Activated effector memory CD4-positive, alpha-beta T cell treated with anti-CD3 and anti-CD28 coated beads, Interleukin-2, amount 50 U/mL, for 16 hours (primary cell): ENCODE results near the gene OGFOD3.
"Not testable (repeated sequence)": the region's sequence is repeated elsewhere in the genome, so short reads cannot be mapped to it uniquely, and the experiment has no call there.

Experiments used
- DNase-seq: peaks from one replicate; pipeline ENCODE4 v3.0.0-alpha.2; 2020

Gene OGFOD3, protein sequence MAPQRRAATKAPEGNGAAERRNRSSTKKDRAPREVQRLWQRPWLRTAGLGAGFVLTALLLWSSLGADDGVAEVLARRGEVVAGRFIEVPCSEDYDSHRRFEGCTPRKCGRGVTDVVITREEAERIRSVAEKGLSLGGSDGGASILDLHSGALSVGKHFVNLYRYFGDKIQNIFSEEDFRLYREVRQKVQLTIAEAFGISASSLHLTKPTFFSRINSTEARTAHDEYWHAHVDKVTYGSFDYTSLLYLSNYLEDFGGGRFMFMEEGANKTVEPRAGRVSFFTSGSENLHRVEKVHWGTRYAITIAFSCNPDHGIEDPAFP

DNA sequence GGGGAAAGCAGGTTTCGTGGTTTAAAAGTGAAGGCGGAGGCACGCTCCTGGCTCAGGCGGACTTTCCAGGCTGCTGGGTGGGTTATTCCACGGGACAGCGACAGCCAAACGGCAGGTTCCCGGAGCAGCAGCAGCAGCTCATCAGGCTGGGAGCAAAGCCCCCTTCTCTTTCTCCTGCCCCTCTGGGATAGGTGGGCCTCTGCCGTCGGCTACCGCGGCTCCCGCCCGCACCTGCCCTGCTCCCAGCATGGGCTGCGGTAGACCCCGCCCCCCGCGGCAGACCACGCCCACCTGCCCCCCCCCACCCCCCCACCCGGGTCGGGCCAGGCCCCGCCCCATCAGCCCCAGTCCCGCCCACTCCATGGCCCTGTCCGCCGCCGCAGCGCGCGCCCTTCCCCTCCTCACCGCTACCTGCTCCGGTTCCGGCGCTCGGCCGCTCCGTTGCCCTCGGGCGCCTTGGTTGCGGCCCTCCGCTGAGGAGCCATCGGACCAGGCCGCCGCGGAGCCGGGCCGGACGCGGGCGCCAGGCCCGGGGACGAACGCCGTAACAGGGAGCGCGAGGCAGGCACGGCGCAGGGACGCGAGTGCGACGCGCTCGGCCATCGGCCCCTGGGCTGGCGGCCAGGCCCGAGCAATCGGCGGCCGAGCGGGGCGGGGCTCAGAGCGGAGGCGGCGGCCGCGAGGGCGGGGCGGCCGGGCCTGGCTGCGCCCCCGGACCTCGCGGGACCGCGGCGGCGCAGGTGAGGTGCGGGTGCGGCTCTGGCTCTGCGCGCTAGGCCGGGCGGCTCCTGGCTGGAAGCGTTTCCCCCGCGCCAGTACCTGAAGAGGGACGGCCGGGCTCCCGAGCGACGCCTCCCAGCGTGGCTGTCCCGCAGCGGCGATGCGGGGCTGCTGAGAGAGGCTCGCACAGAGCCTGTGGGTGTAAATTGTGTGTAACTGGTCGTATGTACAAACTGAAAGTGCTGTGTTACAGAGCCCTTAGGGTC lies at the start of gene OGFOD3, which contains the start of gene HEXD:
Gene OGFOD3, minus strand, starts transcription at position 586 of the 986 bp plus-strand sequence. Its CDS starts 101 bp downstream, at position 485.
Gene HEXD, plus strand, starts transcription at position 347 of the 986 bp plus-strand sequence. CDS start 1,453 bp downstream, outside the sequence.
- peak; percentile 95 for DNase-seq

DNA sequence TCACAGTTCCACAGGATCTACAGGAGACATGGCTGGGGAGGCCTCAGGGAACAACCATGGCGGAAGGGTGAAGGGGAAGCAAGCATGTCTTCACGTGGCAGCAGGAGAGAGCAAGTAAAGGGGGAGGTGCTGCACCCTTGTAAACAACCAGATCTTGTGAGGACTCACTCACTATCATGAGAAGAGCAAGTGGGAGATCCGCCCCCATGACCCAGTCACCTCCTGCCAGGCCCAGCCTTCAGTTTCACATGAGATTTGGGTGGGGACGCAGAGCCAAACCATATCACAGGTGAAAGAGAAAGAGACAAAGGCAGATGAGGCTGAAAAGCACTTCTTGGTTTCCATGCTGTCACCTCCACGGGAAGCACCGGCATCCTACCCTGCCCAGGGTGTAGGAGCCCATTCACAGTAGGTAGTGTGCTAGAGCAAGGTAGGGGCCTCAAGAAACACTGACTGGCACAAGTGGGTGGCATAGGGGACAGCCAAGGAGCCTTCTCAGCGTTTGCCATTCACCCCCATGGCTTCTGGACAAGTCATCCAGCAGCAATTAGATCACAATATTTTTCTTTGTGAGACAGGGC lies 46.7 kb upstream of the OGFOD3 start:
- DNase-seq, result no peak

DNA sequence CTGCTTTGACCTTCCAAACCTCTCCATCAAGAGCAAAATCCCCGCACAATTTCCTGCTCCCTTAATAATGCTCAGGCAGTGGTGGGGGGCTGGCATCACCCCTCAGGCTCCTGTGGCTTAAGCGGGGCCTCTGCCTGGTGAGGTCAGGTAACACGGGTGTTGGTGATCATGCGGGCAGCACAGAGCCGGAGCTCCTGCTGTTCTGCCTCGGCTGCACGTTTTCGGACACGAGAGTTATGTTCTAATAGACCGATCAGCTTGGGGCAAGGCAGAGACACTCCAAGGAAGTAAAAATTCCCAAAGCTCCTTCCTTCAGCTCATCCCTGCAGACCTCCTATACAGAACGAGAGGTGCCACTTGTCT lies 46.2 kb upstream of the OGFOD3 start:
- no peak for DNase-seq

DNA sequence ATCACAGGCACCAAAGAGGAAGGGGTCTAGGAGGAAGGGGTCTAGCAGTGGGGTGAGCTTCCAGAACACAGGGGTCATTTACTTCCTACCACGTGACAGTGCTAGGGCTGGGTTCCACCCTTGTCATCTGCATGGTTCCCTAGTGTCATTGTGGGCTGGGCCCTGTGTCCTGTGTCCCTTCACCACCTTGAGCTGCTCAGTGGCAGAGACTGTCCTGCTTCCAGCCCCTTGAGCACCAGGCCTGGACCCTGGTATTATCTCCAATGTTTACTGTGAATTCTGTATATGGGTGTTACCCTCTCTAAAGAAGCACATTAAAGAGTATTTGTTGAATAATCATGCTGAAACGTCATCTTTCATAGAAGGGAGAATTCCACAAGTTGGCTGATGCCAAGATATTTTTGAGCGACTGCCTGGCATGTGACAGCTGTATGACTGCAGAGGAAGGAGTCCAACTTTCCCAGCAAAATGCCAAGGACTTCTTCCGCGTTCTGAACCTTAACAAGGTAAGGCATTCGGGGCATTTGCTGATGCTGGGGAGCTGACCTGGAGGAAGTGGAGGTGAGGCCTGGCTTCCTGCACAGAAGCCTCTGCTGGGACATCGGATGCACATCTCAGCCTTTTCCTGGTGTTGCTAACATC lies 45.7 kb upstream of the OGFOD3 start:
- no peak for DNase-seq

DNA sequence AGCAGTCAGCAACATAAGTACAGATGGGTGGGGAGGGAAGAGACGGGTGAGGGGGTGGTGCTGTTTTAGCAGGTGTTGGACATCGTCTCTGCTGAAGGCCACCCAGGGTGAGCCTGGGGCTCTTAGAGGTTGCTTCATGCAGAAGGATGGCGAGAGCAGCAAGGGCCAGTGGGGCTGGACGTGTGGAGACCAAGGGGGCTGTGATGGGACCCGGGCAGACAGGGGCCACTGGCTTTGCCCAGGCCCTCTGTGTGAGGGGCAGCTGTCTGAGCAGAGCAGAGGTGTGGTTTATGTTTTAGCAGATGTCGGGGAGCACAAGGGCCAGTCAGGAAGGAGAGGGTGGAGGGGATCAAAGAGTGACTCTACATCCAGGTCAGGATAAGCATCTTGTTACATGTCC lies 45.0 kb upstream of the OGFOD3 start:
- DNase-seq, result no peak

DNA sequence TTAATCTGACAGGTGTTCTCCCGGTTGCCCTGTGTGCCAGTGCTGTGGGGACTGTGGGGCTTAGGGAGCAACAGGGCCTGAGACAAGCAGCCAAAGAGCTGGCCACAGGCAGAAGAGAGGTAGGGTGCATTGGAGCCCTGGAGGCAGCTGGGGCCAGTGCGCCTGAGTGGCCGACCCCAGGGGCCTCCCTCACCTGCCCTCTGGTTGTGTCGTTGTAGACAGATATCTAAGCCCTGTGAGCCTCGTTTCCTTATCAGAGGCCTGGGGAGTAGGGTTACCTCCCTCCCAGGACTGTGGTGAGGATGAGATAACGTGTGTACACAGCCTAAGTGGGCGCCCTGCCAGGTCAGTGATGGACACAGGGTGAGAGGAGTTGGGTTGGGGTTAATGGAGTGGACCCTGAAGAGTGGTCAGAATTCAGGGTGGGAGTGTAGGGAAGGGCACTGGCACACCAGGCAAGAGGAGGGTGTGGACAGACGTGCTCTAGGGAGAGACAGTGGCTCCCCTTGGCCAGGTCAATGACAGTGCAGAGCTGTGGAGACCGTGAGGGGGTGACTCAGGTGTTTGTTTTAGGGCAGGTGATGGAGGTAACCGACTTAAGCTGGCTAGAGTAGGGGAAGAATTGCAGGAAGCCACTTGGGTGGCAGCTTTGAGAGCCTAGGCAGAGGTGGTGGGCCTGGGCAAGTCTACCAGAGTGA lies 43.6 kb upstream of the OGFOD3 start:
- DNase-seq, result no peak

DNA sequence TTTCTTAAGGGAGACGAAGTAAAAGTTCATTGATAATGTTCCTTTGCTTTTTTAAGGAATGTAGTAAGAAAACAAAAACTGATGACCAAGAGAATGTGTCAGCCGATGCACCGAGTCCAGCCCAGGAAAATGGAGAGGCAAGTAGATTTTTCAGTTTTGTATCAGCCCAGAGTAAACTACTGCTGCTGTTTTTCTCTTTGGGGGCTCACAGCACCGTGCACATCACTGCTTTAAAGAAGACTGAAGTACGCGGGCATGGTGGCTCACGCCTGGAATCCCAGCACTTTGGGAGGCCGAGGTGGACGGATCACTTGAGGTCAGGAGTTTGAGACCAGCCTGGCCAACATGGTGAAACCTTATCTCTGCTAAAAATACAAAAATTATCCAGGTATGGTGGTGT lies 41.5 kb upstream of the OGFOD3 start:
- DNase-seq, result not testable (repeated sequence)

DNA sequence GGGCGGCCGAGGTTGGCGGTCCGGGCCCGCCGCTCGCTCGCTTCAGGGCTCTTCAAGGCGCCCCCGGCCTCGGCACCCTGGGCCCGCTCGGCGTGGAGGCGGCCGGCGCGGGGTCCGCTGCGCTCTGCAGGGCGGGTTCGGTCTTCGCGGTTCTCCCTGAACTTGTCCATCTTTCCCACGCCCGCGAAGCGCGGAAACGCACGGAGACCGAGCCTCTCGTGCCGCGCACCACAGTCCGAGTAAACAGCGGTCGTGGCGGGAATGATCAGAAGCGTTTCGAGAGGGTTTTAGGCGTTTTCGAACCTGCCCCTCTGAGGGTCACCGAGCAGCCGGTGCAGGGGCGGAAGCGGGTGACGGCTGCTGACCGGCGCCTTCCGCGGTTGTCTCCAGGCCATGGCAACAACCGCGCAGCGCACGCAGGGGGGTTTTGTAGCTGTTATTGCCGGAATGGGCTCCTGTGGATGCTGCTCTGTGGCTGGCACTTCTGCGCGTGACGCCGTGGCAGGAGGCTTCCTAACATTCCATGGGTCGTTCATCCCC lies 40.6 kb upstream of the OGFOD3 start:
- peak; percentile 73 for DNase-seq

DNA sequence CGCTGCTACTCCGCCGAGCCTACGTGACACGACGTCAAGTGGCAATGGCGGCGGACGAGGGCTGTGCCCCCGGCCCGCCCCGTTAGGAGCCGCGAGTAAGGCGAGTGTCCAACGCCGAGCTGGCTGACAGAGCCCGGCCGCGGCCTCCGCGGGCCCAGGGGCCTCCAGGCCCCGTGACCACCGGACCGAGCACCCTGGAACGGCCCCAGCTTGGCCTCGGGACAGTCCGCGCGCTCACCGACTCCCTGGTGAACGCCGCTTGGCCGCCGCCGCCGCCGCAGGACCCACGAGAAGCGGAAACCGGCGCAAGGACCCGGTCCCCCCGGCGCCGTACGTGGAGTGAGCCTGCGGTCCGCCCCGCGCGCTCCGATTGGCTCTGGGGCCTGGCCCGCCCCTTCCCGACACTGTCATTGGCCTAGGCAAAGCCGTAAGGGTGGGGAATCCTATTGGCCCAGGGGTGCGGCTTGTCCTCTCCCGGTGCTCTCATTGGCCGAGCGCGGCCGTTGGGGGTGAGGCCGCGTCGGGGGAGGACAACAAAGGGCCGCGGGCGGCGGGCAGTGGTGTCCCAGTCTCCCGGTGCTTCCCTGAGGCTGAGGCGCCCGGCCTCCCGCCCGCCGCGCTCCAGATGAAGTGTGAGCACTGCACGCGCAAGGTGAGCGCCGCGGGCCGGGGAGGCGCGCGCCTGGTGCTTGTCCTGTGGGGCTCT lies 39.9 kb upstream of the OGFOD3 start, which contains the start of gene NARF:
Gene NARF, plus strand, starts transcription at position 563 of the 706 bp plus-strand sequence. Its CDS starts 63 bp downstream, at position 626.
- DNase-seq, result peak; percentile 99

DNA sequence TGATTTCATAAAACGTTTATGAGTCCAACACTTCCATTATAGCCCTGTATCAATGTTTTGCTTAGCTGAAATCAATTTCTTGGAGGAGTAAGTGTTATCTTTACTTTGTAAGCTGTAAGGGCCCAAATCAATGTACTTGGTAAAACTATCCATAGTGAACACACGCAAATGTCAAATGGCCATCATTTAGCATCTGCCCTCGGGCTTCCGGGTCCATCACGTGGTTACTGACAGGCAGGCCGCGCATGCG lies 39.5 kb upstream of the OGFOD3 start:
- no peak for DNase-seq

DNA sequence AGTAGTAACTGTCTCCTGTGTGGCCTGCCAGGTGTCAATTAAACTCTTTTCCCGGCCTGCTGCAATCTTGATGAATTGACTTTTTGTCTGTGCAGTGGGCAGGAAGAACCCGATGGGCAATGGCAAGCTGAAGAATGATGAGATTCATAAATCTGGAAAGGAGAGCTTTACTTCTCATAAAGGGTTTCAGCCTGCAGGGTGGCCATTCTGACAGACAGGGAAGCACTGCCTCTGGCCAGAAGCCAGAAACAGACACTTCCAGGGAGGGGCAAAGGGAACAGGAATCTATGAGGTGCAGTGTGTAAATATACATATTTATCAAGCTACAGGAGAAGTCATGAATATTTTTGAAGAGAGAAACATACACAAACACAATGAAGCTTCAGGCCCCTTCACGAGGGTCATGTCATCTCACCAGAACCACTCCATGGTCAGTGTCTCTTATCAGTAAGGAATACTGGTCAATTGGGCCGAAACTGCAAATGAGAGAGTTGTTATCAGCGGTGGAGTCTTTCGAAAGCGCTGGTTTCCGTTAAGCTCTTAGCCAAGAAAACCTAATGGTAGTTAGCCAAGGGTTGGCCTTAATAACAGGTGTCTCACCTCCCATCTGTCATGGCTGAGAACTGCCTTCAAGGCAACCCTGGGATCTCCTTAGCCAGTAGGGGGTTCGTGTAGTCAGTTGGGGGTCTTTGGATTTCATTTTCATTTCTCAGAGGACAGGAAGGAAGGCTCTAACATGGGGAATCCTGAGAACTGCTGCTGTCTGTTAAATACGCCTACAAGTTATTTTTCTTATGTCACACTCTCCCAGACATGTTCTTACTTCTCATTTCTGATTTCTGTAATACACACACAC lies 38.9 kb upstream of the OGFOD3 start:
- no peak for DNase-seq

DNA sequence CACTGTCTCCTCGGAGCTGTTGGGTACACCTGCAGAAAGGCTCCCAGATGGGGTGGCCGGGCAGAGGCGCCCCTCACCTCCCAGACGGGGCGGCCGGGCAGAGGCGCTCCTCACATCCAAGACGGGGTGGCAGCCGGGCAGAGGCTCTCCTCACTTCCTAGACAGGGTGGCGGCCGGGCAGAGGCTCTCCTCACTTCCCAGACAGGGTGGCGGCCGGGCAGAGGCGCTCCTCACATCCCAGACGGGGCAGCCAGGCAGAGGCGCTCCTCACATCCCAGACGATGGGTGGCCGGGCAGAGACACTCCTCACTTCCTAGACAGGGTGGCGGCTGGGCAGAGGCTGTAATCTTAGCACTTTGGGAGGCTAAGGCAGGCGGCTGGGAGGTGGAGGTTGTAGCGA lies 35.3 kb upstream of the OGFOD3 start:
- DNase-seq, result not testable (repeated sequence)

DNA sequence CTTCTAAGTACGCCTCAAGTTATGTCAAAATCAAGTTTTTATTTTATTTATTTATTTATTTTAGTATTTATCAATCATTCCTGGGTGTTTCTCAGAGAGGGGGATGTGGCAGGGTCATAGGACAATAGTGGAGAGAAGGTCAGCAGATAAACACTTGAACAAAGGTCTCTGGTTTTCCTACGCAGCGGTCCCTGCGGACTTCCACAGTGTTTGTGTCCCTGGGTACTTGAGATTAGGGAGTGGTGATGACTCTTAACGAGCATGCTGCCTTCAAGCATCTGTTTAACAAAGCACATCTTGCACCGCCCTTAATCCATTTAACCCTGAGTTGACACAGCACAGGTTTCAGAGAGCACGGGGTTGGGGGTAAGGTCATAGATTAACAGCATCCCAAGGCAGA lies 34.8 kb upstream of the OGFOD3 start:
- not testable (repeated sequence) for DNase-seq

DNA sequence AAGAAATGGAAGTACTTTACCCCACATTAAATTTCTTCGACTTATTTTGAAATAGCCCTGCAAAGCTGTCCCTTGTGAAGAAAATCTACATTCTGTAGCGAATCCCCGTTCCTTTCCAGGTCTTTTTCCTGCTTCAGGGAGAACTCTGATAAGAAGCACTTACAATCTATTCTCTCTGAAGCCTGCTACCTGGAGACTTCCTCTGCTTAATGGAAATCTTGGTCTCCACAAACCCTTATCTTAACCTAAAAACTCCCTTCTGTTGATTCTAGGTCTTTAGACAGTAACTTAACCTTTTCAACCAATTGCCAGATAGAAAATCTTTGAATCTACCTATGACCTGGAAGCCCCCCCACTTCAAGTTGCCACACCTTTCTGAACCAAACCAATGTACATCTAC lies 33.8 kb upstream of the OGFOD3 start:
- no peak for DNase-seq

DNA sequence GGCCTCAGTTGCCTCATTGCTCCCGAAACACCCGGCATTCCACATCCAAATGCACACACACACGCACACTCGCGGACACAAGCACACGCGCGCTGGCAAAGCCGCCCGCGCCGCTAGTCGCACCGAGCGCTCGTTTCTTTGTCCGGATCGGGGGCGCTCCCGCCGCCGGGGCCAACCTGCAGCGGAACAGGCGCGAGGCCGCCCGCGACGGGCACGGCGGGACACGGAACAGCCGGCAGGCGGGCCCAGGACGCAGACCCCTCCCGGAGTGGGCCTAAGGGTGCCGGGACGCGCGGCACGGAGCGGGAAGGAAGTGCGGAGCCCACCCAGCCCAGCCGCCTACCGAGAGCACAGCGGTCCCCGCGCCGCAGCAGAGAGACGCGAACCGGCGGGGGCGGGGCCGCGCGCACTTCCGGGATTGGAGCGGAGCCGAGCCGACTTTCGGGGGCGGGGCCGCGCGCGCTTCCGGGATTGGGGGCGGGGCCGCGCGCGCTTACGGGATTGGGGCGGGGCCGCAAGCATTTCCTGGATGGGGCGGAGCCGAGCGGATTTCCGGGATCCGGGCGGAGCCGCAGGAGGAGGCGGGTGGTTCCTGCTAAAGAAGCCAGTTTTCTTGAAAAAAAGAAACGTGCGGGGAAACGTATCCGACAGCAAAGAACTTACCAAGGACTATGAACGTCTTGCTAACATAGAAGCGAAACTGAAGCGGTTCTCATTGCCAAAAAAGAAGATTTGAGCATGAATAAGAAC lies 32.1 kb upstream of the OGFOD3 start, which contains the start of gene CYBC1:
Gene CYBC1, minus strand, starts transcription at position 396 of the 750 bp plus-strand sequence. CDS start 1,498 bp downstream, outside the sequence.
- DNase-seq, result peak; percentile 98

DNA sequence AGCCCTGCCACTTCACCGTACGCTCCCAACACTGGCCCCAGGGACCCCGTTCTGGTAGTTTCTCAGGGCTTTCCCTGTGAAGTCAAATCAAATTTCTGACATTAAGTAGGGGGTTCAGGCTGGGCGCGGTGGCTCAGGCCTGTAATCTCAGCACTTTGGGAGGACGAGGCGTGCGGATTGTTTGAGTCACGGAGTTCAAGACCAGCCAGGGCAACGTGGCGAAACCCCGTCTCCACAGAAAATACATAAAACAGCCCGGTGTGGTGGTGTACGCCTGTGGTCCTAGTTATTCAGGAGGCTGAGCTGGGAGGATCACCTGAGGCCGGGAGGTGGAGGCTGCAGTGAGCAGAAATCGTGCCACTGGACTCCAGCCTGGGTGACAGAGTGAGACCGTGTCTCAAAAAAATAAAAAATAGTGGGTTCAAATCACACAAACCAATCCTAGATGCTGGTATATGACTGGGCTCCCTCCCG lies 31.5 kb upstream of the OGFOD3 start:
- DNase-seq, result peak; percentile 80

DNA sequence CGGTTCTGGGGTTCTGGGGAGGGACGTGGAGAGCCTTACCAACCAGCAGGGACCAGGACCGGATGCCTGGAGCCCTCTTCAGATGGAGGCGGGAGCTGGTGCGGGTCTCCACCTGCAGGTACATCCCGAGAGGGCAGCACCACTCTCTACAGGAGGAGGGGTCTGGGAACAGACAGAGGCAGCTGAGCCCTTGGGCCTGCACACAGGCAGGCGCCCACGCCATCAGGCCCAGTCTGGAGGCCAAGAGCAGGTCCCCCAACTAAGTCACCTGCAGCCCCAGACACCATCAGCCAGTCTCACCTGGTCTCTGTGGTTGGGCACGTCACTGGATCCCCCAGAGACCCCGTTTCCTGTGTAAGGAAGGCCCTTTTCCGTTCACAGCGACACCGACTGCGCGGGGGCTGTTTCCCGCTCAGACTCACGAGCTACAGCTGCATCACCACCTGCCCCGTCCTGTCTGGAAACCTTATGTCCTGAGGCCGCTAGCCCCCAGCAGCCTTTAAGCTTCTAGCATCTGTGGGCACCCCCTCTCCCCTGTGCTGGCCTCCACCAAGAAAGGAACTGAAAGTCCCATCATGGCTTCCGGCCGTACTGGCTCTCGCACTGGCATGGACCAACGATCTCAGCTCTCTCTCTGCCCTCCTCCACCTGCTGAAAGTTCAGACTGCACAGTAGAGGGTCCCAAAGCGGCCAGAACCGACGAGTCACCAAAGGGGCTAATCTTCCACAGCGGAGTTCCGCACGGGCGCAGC lies 30.9 kb upstream of the OGFOD3 start:
- DNase-seq, result peak; percentile 86

DNA sequence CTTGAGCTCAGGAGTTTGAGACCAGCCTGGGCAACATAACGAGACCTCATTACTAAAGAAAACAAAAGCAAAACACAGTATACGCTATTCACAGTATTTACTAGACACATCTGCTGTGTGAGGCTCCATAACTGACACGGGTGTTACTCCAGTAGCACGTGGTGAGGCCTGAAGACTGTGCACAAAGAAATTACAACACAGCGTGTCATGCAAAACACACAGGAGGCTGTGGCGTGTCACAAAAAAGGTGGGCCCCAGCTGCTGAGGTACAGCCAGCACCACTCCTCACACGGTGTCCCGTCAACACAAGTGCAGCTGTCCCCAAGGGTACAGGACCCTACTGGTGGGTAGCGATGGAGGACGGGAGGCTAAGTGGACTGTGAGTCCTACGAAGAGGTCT lies 29.5 kb upstream of the OGFOD3 start:
- DNase-seq, result no peak

DNA sequence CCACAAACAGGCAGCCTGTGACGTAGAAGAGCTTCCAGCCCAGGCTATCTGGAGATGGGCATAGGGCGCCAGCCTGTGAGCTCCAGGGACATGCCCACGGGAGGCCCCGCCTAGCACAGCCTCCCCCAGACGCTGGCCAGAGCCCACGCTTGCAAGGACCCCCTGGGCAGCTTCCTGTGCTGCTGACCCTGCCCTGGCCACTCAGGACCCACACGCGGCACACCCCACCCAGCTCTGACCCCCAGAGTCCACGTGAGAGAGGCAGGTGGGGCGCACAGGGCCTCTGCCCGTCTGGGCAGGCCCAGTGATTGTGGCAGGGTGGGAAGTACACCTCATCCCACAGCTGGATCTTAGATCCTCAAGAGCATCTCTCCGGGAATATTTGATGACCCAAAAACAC lies 28.3 kb upstream of the OGFOD3 start:
- no peak for DNase-seq
